ENCODE data around the gene IL24.
A peak's percentile ranks its signal among the peaks of the same experiment; 100 is the strongest.

IL24 gene

DNA sequence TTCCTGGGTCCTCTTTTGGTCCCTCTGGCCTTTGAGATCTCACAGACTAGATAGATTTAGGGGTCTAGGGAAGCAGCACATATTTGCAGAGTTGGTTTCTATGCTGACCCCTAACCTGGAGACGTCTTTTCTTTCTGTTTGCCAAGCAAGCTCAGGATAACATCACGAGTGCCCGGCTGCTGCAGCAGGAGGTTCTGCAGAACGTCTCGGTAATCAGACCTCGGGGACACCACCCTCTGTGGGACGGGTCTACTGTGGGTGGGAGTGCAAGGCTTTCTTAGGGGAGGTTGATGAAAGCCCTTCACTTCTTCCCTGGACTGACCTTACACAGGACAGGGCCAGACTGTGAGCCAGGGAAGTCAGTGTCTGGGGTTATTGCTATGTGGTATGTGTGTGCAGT, 2.9 kb downstream of the IL24 start:
- peak overlapping the region in 1 of 21 experiments; percentile 76 for H3K27ac ChIP-seq
- no peak overlapping the region for H3K4me3 ChIP-seq

- no peak overlapping the region for H3K27ac ChIP-seq
- no peak overlapping the region for H3K4me3 ChIP-seq
Measured at GRCh38 chr1:206901944-206902343, 4.7 kb downstream of the IL24 start.

- Histone ChIP-seq H3K4me3 (no peak overlapping the region), H3K27ac (no peak overlapping the region)
Measured at GRCh38 chr1:206902702-206903101, 5.5 kb downstream of the IL24 start.

GRCh38 chr1:206903687-206904086, 6.4 kb downstream of the IL24 start:
- no peak overlapping the region for H3K4me3 ChIP-seq
- H3K27ac ChIP-seq, result no peak overlapping the region

GRCh38 chr1:206904423-206905142, 7.3 kb downstream of the IL24 start:
- Histone ChIP-seq H3K27ac (no peak overlapping the region), H3K4me3 (no peak overlapping the region)

DNA sequence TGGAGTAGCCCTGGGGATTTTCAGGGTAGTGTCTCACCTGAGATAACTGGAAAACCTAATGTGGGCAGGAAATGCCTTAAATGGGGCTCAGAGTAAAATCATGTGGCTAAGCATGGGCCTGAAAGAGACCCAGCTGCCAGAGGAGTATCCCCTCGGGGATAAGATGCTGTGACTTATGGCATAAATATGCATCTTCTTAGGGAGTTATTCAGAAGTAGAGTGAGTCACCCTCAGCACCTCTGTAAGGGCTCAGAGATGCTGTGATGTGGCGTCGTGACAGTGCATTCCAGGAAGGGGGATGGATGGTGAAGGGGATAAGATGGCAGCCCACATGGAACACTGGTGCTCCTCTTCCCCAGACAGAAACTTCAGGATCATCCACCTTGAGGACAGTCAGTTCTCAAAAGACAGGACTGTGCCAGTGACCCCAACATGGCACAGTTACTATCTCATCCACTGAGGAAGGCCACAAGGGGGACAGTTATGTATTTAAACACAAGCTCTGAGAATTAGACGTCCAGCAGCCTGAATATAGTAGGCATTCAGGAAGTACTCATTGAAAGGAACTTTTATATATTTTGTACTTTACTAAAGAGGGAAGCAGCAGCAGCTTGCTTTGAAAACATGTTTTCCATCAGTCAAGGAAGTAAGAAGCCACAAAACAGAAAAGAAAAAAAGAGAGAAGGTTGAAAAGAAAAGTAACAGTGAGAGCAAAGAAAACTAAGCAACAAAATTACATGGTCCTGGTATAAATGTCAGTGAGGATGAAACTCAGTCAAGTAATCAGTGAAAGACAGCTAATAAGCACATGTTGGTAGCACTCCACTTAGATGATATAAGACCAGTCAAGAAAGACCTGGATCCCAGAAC, 8.3 kb downstream of the IL24 start:
- Histone ChIP-seq H3K27ac (peak overlapping the region in 3 of 21 experiments; percentile 10 to 18 (median 11)), H3K4me3 (no peak overlapping the region)

GRCh38 chr1:206907304-206907991, 10.2 kb downstream of the IL24 start:
- no peak overlapping the region for H3K27ac ChIP-seq
- no peak overlapping the region for H3K4me3 ChIP-seq

DNA sequence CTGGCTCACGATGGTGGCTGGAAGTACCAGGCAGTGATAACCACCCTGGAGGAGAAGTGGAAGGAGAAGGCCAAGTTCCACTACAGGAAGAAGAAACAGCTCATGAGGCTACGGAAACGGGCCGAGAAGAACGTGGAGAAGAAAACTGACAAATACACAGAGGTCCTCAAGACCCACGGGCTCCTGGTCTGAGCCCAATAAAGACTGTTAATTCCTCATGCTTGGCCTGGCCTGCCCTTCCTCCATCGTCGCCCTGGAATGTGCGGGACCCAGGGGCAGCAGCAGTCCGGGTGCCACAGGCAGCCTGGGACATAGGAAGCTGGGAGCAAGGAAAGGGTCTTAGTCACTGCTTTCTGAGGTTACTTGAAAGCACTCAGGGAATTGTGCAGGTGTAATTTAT, 10.8 kb downstream of the IL24 start:
- Histone ChIP-seq H3K4me3 (no peak overlapping the region), H3K27ac (no peak overlapping the region)

DNA sequence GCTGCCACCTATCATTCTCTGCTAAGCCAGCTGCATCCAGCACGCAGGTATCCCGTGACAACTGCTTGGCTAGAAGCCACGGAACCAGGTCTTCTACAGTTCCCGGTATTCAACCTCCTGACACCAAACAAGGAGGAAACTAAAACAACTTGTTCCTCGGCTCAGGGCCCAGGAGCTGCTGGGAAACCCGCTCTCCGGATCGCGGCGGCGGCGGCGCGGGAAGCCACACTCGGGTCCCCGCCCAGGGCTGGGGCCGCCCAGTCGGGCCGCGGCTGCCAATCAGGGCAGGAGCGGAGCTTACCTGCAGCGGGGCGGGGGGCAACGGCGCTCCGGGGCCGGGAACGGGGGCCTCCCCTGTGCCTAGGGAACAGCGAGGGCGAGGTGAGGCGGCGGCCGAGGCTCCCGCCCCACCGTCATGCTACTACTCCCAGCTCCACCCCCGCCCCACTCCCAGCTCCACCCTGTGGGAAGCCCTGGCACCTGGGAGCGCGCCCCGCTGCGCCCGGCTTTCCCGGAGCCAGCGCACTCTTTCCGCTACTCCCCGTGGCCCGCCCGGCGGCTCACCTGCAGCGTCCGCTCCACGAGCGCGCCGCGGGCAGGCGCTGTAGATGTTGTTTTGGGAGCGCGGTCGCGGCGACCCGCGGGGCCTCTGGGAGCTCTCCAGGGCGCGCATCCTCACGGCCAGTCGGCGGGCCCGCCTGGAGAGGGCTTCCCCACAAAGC, 12.1 kb downstream of the IL24 start:
- Histone ChIP-seq H3K4me3 (peak overlapping the region; percentile 25 to 46 (median 42)), H3K27ac (peak overlapping the region in 20 of 21 experiments; percentile 7 to 85 (median 62))

DNA sequence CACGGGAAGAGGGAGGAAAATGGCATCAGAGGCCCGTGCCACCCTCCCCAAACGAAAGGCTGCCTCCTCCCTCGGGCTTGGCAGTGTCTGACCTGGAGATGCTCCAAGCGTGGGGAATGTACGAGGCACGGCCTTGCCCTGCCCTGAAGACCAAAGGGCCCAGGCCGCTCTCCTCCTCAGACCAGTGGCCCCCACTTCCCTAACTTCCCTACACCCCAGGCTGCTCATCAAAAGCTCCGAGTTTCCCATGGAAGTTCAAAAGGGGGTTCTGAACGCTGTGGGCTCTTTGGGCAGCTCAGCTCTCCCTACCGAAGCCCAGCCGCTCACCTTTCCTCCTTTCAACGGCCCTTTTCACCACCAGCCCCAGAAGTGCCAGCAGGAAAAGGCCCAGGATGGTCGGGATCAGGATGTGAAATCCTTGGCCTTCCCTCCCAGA, 12.7 kb downstream of the IL24 start:
- Histone ChIP-seq H3K27ac (peak overlapping the region in 16 of 21 experiments; percentile 22 to 85 (median 66)), H3K4me3 (peak overlapping the region; percentile 25 to 46 (median 42))

DNA sequence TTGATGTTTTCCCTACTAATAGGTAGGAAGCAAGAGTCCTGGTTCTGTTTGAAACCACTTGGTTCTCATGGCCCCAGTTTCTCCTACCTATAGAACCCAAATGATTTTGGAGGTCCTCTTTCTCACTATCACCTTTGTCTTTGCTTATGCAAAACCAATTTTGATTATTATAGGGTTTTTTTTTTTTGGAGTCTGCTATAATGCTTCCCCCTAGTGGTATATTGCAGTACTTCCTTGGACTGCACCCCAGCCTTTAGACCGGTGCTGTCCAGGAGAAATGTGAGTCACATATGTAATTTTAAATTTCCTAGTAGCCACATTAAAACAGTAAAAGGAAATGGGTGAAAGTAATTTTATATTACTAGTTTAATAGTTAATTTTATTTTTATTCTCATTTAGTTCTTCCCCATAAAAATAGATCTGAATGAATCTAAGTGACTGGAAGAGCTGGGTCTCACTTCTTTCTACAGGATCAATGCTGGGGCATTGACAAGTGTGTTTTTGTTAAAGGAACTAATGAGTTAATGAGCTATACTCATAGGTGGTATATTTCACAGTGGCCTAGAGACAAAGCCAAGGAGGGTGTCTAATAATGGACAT, 13.9 kb downstream of the IL24 start:
- Histone ChIP-seq H3K27ac (no peak overlapping the region), H3K4me3 (no peak overlapping the region)

GRCh38 chr1:206912445-206913095, 15.3 kb downstream of the IL24 start:
- no peak overlapping the region for H3K4me3 ChIP-seq
- H3K27ac ChIP-seq, result no peak overlapping the region

DNA sequence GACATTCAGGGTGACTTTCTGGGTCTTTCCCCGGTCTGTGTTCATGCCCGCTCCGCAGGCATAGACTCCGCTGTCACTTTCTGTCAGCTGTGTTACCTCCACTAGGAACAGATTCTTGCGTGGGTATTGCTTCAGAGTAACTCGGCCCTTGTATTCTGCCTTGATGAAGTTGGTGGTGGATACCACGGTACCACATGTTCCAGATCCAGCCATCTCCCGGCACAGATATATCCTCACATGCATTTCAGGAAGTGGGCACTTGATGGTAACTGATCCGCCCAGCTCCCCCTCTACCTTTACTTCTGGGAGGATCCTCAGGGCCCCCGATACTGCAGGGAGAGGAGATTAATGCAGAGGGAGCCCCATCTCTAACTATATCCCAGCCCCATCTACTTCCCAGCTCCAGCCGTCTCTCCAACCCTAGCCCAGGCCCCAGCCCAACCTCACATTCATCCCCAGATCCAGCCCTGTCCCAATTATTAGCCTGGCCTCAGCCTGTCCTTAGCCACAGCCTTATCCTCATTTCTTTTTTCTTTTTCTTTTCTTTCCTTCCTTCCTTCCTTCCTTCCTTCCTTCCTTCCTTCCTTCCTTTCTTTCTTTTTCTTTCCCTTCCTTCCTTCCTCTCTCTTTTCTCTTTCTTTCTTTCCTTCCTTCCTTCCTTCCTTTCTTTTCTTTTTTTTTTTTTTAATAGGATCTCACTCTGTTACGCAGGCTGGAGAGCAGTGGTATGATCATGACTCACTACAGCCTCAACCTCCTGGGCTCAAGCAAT, 16.7 kb downstream of the IL24 start:
- Histone ChIP-seq H3K4me3 (no peak overlapping the region), H3K27ac (no peak overlapping the region)

- no peak overlapping the region for H3K27ac ChIP-seq
- H3K4me3 ChIP-seq, result no peak overlapping the region
Measured at GRCh38 chr1:206915030-206915735, 17.9 kb downstream of the IL24 start.

- Histone ChIP-seq H3K27ac (peak overlapping the region in 1 of 21 experiments; percentile 3), H3K4me3 (no peak overlapping the region)
Measured at GRCh38 chr1:206916000-206916709, 18.9 kb downstream of the IL24 start.

- no peak overlapping the region for H3K4me3 ChIP-seq
- peak overlapping the region in 1 of 21 experiments; percentile 2 for H3K27ac ChIP-seq
Measured at GRCh38 chr1:206918076-206918475, 20.8 kb downstream of the IL24 start.

DNA sequence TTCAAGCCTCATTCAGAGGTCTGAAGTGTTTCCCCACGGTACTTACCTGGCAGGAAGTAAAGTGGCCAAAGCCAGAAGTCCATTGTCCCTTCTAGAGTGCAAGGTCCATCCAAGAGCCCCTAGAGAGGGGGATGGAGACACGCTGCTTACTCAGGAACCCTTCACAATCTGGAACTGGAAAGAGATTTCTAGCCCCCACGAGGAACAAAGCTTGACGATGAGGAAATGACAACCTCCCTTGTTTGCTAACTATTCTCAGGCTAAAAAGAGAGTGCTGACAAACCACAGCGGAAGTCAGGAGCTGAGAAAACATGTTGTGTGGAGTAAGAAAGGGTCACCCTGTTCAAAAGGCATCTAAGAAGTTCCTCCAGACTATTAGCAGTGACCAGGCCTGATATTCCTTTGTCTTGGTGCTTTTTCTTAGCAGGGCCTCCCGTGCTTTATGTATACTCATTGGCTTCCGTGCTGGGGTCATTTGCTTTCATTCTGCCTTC, 24.6 kb downstream of the IL24 start, which contains the start of gene FCMR:
Gene FCMR (minus strand): TSS at position 170 of the 494 bp plus-strand sequence. CDS start 87 bp downstream, at position 83.
- H3K27ac ChIP-seq, result peak within 1 kb of the TSS in 16 of 21 experiments; percentile 1 to 96 (median 75)
- peak within 1 kb of the TSS in 6 of 7 experiments; percentile 2 to 33 (median 14) for H3K4me3 ChIP-seq

Data from skin epidermis (tissue), 12 donors.